ENCODE measurements around the gene ARMCX2.
"Not testable (repeated sequence)": the region's sequence is repeated elsewhere in the genome, so short reads cannot be mapped to it uniquely, and the experiment has no call there.

The ARMCX2 gene

GRCh38 chrX:101659601-101660063 lies at the start of gene ARMCX2:
TSS of gene ARMCX2 (minus strand) at chrX:101659850. CDS start at chrX:101657588, 2,262 bp downstream.
- DNase-seq, result no peak

GRCh38 chrX:101709384-101709783 lies 49.7 kb upstream of the ARMCX2 start:
- no peak for DNase-seq

- no peak for DNase-seq
These were observed 48.5 kb upstream of the ARMCX2 start for GRCh38 chrX:101708163-101708562.

GRCh38 chrX:101693476-101693875 lies 33.8 kb upstream of the ARMCX2 start:
- no peak for DNase-seq

GRCh38 chrX:101691835-101692234 lies 32.2 kb upstream of the ARMCX2 start:
- no peak for DNase-seq

GRCh38 chrX:101686574-101686973 lies 26.9 kb upstream of the ARMCX2 start:
- no peak for DNase-seq

- DNase-seq, result no peak
These were observed 26.3 kb upstream of the ARMCX2 start for GRCh38 chrX:101685923-101686322.

- DNase-seq, result peak; percentile 4
These were observed 23.1 kb upstream of the ARMCX2 start for GRCh38 chrX:101682723-101683122.

- DNase-seq, result no peak
These were observed 17.4 kb upstream of the ARMCX2 start for GRCh38 chrX:101677028-101677427.

GRCh38 chrX:101676571-101676970 lies 16.9 kb upstream of the ARMCX2 start:
- DNase-seq, result no peak

GRCh38 chrX:101668143-101668542 lies 8.5 kb upstream of the ARMCX2 start:
- DNase-seq, result no peak

GRCh38 chrX:101658661-101659491 lies 774 bp downstream of the ARMCX2 start:
- DNase-seq, result peak; percentile 0

GRCh38 chrX:101657495-101657894 lies 2.2 kb downstream of the ARMCX2 start:
- no peak for DNase-seq

GRCh38 chrX:101656817-101657216 lies 2.8 kb downstream of the ARMCX2 start:
- no peak for DNase-seq

- no peak for DNase-seq
These were observed 4.1 kb downstream of the ARMCX2 start for GRCh38 chrX:101655534-101655933.

GRCh38 chrX:101647716-101648115 lies 11.9 kb downstream of the ARMCX2 start:
- DNase-seq, result not testable (repeated sequence)

- DNase-seq, result no peak
These were observed 17.6 kb downstream of the ARMCX2 start for GRCh38 chrX:101642093-101642492.

GRCh38 chrX:101639583-101639982 lies 20.1 kb downstream of the ARMCX2 start:
- DNase-seq, result no peak

GRCh38 chrX:101619364-101619763 lies 40.3 kb downstream of the ARMCX2 start:
- no peak for DNase-seq

GRCh38 chrX:101617211-101618191 lies 42.1 kb downstream of the ARMCX2 start, which contains the start of gene ARMCX6:
TSS of gene ARMCX6 (minus strand) at chrX:101618000. CDS start at chrX:101616620, 1,380 bp downstream.
- no peak for DNase-seq

- DNase-seq, result no peak
These were observed 53.9 kb downstream of the ARMCX2 start for GRCh38 chrX:101605728-101606127.

All from GOT3 (cell line).